Gastrocnemius medialis (tissue), 4 donors: Measurements from ENCODE around the gene GJB6. TPM values are rescaled to one million over a fixed set of nuclear protein-coding genes. Genes with fewer than 3 reads are reported as not detected.
A peak's percentile ranks its signal among the peaks of the same experiment; 100 is the strongest.
"Not testable (repeated sequence)": the region's sequence is repeated elsewhere in the genome, so short reads cannot be mapped to it uniquely, and the experiment has no call there.

Experiments
- ATAC-seq, 2 donors: fragments of 150-250 bp; one replicate each; pipeline ENCODE4 v1.9.1; 2016
- DNase-seq, 2 donors: peaks; one replicate each; pipeline ENCODE4 v3.0.0-alpha.2; 2019
- H3K27ac ChIP-seq, 4 donors: fragments of 200-600 bp; sonication (generic); 1 replicate in 1 of 4; 2 replicates in 3 of 4; pipeline ENCODE4 v1.5.1; 2016 to 2018; ENCODE audit warnings: mild to moderate bottlenecking in 2 of 4, moderate library complexity in 1 of 4
- H3K27me3 ChIP-seq, 3 donors: fragments of 200-600 bp; sonication (generic) in 2 of 3; 1 replicate in 1 of 3; 2 replicates in 2 of 3; pipeline versions ENCODE4 v1.5.1 to v1.6.0; 2016 to 2019; ENCODE audit warnings: mild to moderate bottlenecking in 1 of 3, moderate library complexity in 1 of 3
- H3K36me3 ChIP-seq, 2 donors: fragments of 200-600 bp; sonication (generic) in 1 of 2; one replicate each; pipeline ENCODE4 v1.5.1; 2017 to 2018
- H3K4me1 ChIP-seq, 2 donors: fragments of 200-600 bp; sonication (generic) in 1 of 2; one replicate each; pipeline ENCODE4 v1.5.1; 2016 to 2017; ENCODE audit warnings: mild to moderate bottlenecking in 2 of 2
- H3K4me3 ChIP-seq, 4 donors: fragments of 200-600 bp; sonication (generic) in 3 of 4; 1 replicate in 1 of 4; 2 replicates in 3 of 4; pipeline ENCODE4 v1.5.1; 2016 to 2019; ENCODE audit warnings: mild to moderate bottlenecking in 2 of 4
- H3K9me3 ChIP-seq, 3 donors: fragments of 200-600 bp; sonication (generic) in 2 of 3; 1 replicate in 1 of 3; 2 replicates in 2 of 3; pipeline ENCODE4 v1.5.1; 2016 to 2019
- POLR2A ChIP-seq, 2 donors: fragments of 450-650 bp; IDR thresholded peaks; one replicate each; pipeline ENCODE4 v1.6.1; 2017; ENCODE audit warnings: antibody characterized with exemption in 2 of 2, mild to moderate bottlenecking in 2 of 2, moderate library complexity in 2 of 2
- in situ Hi-C, 4 donors: fragments of 200-750 bp; cut with MboI; loops; one replicate each; pipeline versions ENCODE4 v1.15.0 to v1.8.0; 2017; ENCODE audit warnings: low sequenced_read_pairs in 4 of 4
- intact Hi-C: fragments of 100-400 bp; cut with DNase I; formaldehyde crosslinking; loops from one replicate; pipeline ENCODE4 v1.15.1; 2023; ENCODE audit warnings: low total_unique reads
- total RNA-seq, 4 donors: library from RNA; depleted of rRNA; stranded (reverse); fragments of >200 nt; gene quantifications; one replicate each; pipeline versions ENCODE4 v1.1.0 to v1.2.3, GENCODE V29; 2016
- TF ChIP-seq, protein P1 (sequence below), 5 experiments: fragments of 450-650 bp in 3 of 5; fragments of 200-600 bp in 2 of 5; sonication (generic) in 2 of 5; IDR thresholded peaks in 4 of 5; conservative IDR thresholded peaks in 1 of 5; 1 replicate in 4 of 5; 2 replicates in 1 of 5; pipeline ENCODE4 v1.5.1; 2016 to 2019; ENCODE audit warnings: antibody characterized with exemption in 5 of 5, mild to moderate bottlenecking in 3 of 5, moderate library complexity in 3 of 5

The GJB6 gene
- total RNA-seq: not detected

DNA sequence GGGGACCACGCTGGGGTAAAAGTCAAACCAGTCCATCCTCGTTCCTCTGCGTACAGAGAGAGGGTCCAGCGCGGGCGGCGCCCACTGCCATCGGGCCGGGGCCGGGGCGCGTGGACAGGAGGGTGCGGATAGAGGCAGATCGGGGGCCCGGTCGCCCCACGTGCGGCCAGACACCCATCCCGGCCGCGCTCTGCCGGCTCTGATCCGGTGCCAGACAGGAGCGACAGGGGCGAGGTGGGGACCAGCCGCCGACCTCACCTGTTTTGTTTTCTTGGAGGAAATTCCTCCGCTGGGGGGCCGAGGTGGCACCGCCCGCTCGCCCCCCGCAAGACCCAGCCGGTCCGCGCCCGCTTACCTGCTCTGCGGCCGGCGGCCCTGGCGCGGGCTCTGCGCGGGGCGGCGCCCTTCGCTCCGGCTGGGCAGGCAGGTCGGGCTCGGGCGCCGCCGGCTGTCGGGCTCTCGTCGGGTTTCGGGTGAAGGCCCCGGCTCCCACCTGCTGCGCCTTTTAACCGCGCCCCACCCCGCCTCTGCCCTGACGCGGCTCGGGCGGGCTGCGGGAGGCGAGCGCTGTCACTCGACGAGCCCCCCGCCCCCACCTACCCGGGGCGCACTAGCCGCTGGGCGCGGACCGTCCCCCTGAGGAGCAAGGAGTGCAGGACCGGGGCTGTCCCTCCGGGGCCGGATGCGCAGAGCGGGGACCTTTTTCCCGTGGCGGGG lies at the start of gene GJB6:
TSS of gene GJB6 (minus strand) at position 481 of the 717 bp plus-strand sequence. CDS start 8,839 bp downstream, outside the sequence.
- Histone ChIP-seq H3K4me1 (no peaks in the 10 kb centered on the region), H3K4me3 (peak within 1 kb of the TSS in 3 of 4 donors; percentile 15 to 48 (median 35)), H3K36me3 (no peaks in the 10 kb centered on the region), H3K9me3 (no peaks in the 10 kb centered on the region), H3K27me3 (peaks cover 33 to 35% (median 34%) of the 10 kb centered on the region in 3 donors), H3K27ac (no peak within 1 kb of the TSS)
- ATAC-seq (no peak), DNase-seq (no peak)
- intact Hi-C loops (no loop called here), in situ Hi-C loops (no loop called here)
- no peak for TF ChIP-seq POLR2A (IDR thresholded peaks at IDR 0.05)
- TF ChIP-seq, protein P1, sequence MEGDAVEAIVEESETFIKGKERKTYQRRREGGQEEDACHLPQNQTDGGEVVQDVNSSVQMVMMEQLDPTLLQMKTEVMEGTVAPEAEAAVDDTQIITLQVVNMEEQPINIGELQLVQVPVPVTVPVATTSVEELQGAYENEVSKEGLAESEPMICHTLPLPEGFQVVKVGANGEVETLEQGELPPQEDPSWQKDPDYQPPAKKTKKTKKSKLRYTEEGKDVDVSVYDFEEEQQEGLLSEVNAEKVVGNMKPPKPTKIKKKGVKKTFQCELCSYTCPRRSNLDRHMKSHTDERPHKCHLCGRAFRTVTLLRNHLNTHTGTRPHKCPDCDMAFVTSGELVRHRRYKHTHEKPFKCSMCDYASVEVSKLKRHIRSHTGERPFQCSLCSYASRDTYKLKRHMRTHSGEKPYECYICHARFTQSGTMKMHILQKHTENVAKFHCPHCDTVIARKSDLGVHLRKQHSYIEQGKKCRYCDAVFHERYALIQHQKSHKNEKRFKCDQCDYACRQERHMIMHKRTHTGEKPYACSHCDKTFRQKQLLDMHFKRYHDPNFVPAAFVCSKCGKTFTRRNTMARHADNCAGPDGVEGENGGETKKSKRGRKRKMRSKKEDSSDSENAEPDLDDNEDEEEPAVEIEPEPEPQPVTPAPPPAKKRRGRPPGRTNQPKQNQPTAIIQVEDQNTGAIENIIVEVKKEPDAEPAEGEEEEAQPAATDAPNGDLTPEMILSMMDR (IDR thresholded peaks at IDR 0.05 in 4 of 5, conservative IDR thresholded peaks at IDR 0.05 in 1 of 5): no peak

DNA sequence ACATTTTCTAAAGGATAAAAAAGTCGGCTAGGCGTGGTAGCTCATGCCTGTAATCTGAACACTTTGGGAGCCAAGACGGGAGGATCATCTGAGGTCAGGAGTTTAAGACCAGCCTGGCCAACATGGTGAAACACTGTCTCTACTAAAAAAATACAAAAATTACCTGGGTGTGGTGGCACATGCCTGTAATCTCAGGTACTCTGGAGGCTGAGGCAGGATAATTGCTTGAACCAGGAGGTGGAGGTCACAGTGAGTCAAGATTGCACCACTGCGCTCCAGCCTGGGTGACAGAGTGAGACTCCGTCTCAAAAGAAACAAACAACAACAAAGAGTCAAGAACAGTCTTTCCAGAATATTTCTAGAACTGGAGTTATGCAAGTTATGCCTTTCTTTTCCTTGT lies 44.8 kb upstream of the GJB6 start:
- H3K4me1 ChIP-seq, H3K36me3 ChIP-seq, H3K4me3 ChIP-seq, DNase-seq, intact Hi-C loops, H3K9me3 ChIP-seq, H3K27me3 ChIP-seq, ATAC-seq, H3K27ac ChIP-seq: not testable (repeated sequence)
- in situ Hi-C loops: loop anchor here in 1 of 4 donors (25.0 kb wide), 1 partner anchor 90 kb away; the partner anchor contains the start of gene GJB2

- H3K4me3 ChIP-seq: no peak overlapping the region
- no peaks in the 10 kb centered on the region for H3K36me3 ChIP-seq
- DNase-seq: no peak
- H3K27me3 ChIP-seq: peaks cover 0 to 9% (median 0%) of the 10 kb centered on the region in 3 donors
- no peaks in the 10 kb centered on the region for H3K9me3 ChIP-seq
- in situ Hi-C loops (no loop called here), intact Hi-C loops (no loop called here)
- no peak for ATAC-seq
- H3K27ac ChIP-seq: no peak overlapping the region
- no peak for TF ChIP-seq POLR2A (IDR thresholded peaks at IDR 0.05)
- TF ChIP-seq, protein P1 (IDR thresholded peaks at IDR 0.05 in 4 of 5, conservative IDR thresholded peaks at IDR 0.05 in 1 of 5): no peak
- no peaks in the 10 kb centered on the region for H3K4me1 ChIP-seq
These were observed 42.3 kb upstream of the GJB6 start for GRCh38 chr13:20274466-20274865.

GRCh38 chr13:20272588-20273171 lies 40.6 kb upstream of the GJB6 start:
- Histone ChIP-seq H3K36me3 (no peaks in the 10 kb centered on the region), H3K9me3 (no peaks in the 10 kb centered on the region), H3K4me1 (no peaks in the 10 kb centered on the region), H3K4me3 (no peak overlapping the region), H3K27me3 (peaks cover 0 to 11% (median 0%) of the 10 kb centered on the region in 3 donors), H3K27ac (no peak overlapping the region)
- in situ Hi-C loops: no loop called here
- intact Hi-C loops: no loop called here
- DNase-seq: no peak
- no peak for ATAC-seq
- TF ChIP-seq POLR2A (IDR thresholded peaks at IDR 0.05): no peak
- TF ChIP-seq, protein P1 (IDR thresholded peaks at IDR 0.05 in 4 of 5, conservative IDR thresholded peaks at IDR 0.05 in 1 of 5): no peak

DNA sequence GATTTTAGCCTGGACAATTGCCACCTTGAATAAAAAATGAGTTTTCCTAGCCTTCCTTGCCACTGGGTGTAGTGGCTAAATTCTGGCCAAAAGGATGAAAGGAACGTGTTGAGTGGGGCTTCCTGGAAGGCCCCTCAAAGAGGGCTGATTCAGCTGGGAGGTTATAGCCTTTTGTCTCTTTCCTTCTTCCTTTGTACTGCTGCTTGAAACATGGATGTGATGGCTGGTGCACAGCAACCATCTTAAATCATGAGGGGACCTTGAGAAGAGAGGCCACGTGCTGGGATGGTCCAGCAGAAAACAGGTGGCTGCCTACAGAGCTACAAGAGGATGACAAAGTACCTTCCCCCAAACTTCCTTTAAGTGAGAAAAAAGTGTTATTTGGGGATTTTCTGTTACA lies 40.0 kb upstream of the GJB6 start:
- peaks cover 0 to 11% (median 0%) of the 10 kb centered on the region in 3 donors for H3K27me3 ChIP-seq
- no peaks in the 10 kb centered on the region for H3K36me3 ChIP-seq
- H3K4me3 ChIP-seq: no peak overlapping the region
- TF ChIP-seq, protein P1 (IDR thresholded peaks at IDR 0.05 in 4 of 5, conservative IDR thresholded peaks at IDR 0.05 in 1 of 5): no peak
- no peak for TF ChIP-seq POLR2A (IDR thresholded peaks at IDR 0.05)
- ATAC-seq: no peak
- in situ Hi-C loops: no loop called here
- H3K4me1 ChIP-seq: no peaks in the 10 kb centered on the region
- no peaks in the 10 kb centered on the region for H3K9me3 ChIP-seq
- DNase-seq: no peak
- H3K27ac ChIP-seq: no peak overlapping the region
- intact Hi-C loops: no loop called here
